Body of pancreas (tissue), 4 donors: ENCODE data around the gene NOCT. TPM values are rescaled to one million over a fixed set of nuclear protein-coding genes. Genes with fewer than 3 reads are reported as not detected.
"Not testable (repeated sequence)": the region's sequence is repeated elsewhere in the genome, so short reads cannot be mapped to it uniquely, and the experiment has no call there.

Source experiments
- ATAC-seq: fragments of 150-250 bp; one replicate; pipeline ENCODE4 v1.9.1; 2016
- DNase-seq, 4 donors: peaks; one replicate each; pipeline ENCODE4 v3.0.0-alpha.2; 2019
- H3K27ac ChIP-seq, 4 donors: fragments of 200-600 bp; sonication (generic); 1 replicate in 3 of 4; 2 replicates in 1 of 4; pipeline versions ENCODE4 v1.5.1 to v1.6.1; 2016 to 2019; ENCODE audit warnings: mild to moderate bottlenecking in 1 of 4, mixed read lengths in 1 of 4, moderate library complexity in 1 of 4
- H3K27me3 ChIP-seq, 2 donors: fragments of 200-600 bp; sonication (generic); one replicate each; pipeline ENCODE4 v1.6.0; 2016; ENCODE audit warnings: mild to moderate bottlenecking in 1 of 2
- H3K36me3 ChIP-seq, 2 donors: fragments of 200-600 bp; sonication (generic); replicated peaks in 1 of 2; 2 replicates each; pipeline ENCODE4 v1.5.1; 2016; ENCODE audit warnings: low read depth in 2 of 2; ENCODE audit not compliant: insufficient read depth in 1 of 2
- H3K4me1 ChIP-seq: fragments of 200-600 bp; sonication (generic); one replicate; pipeline ENCODE4 v1.6.0; 2016
- H3K4me3 ChIP-seq, 2 donors: fragments of 200-600 bp; sonication (generic); 1 replicate in 1 of 2; 2 replicates in 1 of 2; pipeline ENCODE4 v1.5.1; 2016 to 2019
- H3K9me3 ChIP-seq, 3 donors: fragments of 200-600 bp; sonication (generic); 1 replicate in 2 of 3; 2 replicates in 1 of 3; pipeline ENCODE4 v1.5.1; 2016
- POLR2A ChIP-seq, 3 donors: fragments of 450-650 bp; IDR thresholded peaks; one replicate each; pipeline ENCODE4 v1.6.1; 2016; ENCODE audit warnings: antibody characterized with exemption in 3 of 3, mild to moderate bottlenecking in 2 of 3
- WGBS, 2 donors: methylation state at CpG; one replicate each; pipeline ENCODE4 v1.1.5; 2017; 5-methylcytosine and 5-hydroxymethylcytosine counted together
- intact Hi-C: fragments of 100-400 bp; cut with DNase I; formaldehyde crosslinking; loops from one replicate; pipeline ENCODE4 v1.15.1; 2023
- total RNA-seq, 2 donors: library from RNA; depleted of rRNA; stranded (reverse); fragments of >200 nt; gene quantifications; one replicate each; pipeline ENCODE4 v1.1.0, GENCODE V29; 2016
- TF ChIP-seq, protein P1 (sequence below), 7 experiments: fragments of 450-650 bp in 4 of 7; fragments of 200-600 bp in 3 of 7; sonication (generic) in 3 of 7; IDR thresholded peaks; one replicate each; pipeline ENCODE4 v1.5.1; 2016 to 2019; ENCODE audit warnings: antibody characterized with exemption in 7 of 7

Gene NOCT
- total RNA-seq, 2 donors from 2014 or later, result 5.7 to 11.9 TPM

DNA sequence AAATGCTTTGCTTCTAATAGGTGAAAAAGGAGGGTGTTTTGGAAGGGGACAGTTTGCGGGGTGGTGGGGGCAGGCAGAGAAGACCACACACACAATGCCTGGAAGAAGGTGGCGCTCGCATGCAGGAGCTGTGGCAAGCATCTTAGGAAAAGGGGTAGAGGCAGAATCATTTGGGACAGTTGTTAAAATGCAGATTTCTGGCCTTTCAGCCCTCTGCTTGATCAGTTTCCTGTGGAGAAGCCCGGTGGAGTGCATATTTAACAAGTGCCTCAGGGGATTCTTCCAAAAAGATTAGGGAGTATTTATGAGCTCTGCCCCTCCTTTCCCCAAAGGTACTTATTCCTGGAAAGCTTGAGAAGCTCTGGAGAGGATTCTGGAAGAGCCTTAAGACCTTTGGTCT lies 4.8 kb downstream of the NOCT start:
- intact Hi-C loops, result no loop called here
- Histone ChIP-seq H3K27ac (peak overlapping the region in 3 of 4 donors; percentile 10 to 34 (median 28)), H3K9me3 (no peaks in the 10 kb centered on the region), H3K27me3 (no peaks in the 10 kb centered on the region), H3K4me1 (peaks cover 42% of the 10 kb centered on the region), H3K36me3 (no peaks in the 10 kb centered on the region), H3K4me3 (no peak overlapping the region)
- TF ChIP-seq POLR2A (IDR thresholded peaks at IDR 0.05), result no peak
- TF ChIP-seq, protein P1, sequence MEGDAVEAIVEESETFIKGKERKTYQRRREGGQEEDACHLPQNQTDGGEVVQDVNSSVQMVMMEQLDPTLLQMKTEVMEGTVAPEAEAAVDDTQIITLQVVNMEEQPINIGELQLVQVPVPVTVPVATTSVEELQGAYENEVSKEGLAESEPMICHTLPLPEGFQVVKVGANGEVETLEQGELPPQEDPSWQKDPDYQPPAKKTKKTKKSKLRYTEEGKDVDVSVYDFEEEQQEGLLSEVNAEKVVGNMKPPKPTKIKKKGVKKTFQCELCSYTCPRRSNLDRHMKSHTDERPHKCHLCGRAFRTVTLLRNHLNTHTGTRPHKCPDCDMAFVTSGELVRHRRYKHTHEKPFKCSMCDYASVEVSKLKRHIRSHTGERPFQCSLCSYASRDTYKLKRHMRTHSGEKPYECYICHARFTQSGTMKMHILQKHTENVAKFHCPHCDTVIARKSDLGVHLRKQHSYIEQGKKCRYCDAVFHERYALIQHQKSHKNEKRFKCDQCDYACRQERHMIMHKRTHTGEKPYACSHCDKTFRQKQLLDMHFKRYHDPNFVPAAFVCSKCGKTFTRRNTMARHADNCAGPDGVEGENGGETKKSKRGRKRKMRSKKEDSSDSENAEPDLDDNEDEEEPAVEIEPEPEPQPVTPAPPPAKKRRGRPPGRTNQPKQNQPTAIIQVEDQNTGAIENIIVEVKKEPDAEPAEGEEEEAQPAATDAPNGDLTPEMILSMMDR (IDR thresholded peaks at IDR 0.05), result no peak
- ATAC-seq, result no peak
- no peak for DNase-seq
- 57 to 68% methylated on average over 4 of the region's 4 CpGs for WGBS, 2 donors

DNA sequence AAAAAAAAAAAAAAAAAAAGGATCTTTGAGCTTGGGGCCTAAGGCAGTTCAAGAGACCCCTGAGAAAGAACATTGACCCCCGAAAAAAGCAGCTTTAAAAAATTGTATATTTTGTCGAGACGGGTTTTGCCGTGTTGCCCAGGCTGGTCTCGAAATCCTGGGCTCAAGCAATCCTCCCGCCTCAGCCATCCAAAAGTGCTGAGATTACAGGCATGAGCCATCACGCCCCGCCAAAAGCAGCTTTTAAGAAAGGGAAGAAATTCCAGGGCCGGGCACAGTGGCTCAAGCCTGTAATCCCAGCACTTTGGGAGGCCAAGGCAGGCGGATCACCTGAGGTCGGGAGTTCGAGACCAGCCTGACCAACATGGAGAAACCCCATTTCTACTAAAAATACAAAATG lies 5.5 kb downstream of the NOCT start:
- ATAC-seq, H3K9me3 ChIP-seq, DNase-seq, H3K4me3 ChIP-seq, intact Hi-C loops, H3K36me3 ChIP-seq, H3K27me3 ChIP-seq: not testable (repeated sequence)
- peaks cover 42% of the 10 kb centered on the region for H3K4me1 ChIP-seq
- peak overlapping the region in 2 of 4 donors; percentile 28 to 34 for H3K27ac ChIP-seq
- WGBS, 2 donors, result 85 to 96% methylated on average over 12 of the region's 12 CpGs

DNA sequence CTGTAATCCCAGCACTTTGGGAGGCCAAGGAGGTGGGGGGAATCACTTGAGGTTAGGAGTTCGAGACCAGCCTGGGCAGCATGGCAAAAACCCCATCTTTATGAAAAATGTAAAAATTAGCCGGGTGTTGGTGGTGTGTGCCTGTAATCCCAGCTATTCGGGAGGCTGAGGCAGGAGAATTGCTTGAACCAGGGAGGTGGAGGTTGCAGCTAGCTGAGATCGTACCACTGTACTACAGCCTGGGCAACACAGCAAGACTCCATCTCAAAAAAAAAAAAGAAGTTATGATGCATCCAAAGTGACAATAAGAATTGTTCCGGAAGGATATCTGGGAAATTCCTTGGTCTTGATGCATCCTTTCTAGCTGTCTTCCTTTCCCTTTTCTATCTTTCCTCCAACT lies 7.3 kb downstream of the NOCT start:
- no peak overlapping the region for H3K4me3 ChIP-seq
- no peaks in the 10 kb centered on the region for H3K27me3 ChIP-seq
- 92 to 95% methylated on average over 5 of the region's 5 CpGs for WGBS, 2 donors
- no peak for ATAC-seq
- no peak for DNase-seq
- H3K9me3 ChIP-seq, result no peaks in the 10 kb centered on the region
- peaks cover 45% of the 10 kb centered on the region for H3K4me1 ChIP-seq
- TF ChIP-seq POLR2A (IDR thresholded peaks at IDR 0.05), result no peak
- TF ChIP-seq, protein P1 (IDR thresholded peaks at IDR 0.05), result no peak
- intact Hi-C loops, result no loop called here
- no peak overlapping the region for H3K27ac ChIP-seq
- no peaks in the 10 kb centered on the region for H3K36me3 ChIP-seq

DNA sequence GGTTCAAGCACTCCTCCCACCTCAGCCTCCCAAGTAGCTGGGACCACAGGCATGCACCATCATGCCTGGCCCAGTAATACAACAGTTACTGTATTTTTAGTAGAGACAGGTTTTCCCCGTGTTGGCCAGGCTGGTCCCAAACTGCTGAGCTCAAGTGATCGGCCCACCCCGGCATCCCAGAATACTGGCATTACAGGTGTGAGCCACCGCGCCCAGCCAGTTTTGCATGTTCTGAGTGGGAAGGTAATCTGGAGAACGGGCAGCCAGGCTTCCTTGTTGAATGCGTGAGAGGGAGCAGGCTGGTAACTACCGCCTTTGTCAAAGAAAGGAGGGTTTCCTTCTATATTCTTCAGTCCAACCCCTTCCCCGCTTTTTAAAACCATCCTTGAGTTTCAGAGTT lies 9.1 kb downstream of the NOCT start:
- H3K27me3 ChIP-seq, result no peaks in the 10 kb centered on the region
- no peak for DNase-seq
- no peak overlapping the region for H3K4me3 ChIP-seq
- intact Hi-C loops, result no loop called here
- peaks cover 39% of the 10 kb centered on the region for H3K4me1 ChIP-seq
- no peak for ATAC-seq
- no peaks in the 10 kb centered on the region for H3K36me3 ChIP-seq
- 90 to 93% methylated on average over 7 to 9 of the region's 9 CpGs for WGBS, 2 donors
- no peaks in the 10 kb centered on the region for H3K9me3 ChIP-seq
- no peak overlapping the region for H3K27ac ChIP-seq
- TF ChIP-seq POLR2A (IDR thresholded peaks at IDR 0.05), result no peak
- TF ChIP-seq, protein P1 (IDR thresholded peaks at IDR 0.05), result no peak

DNA sequence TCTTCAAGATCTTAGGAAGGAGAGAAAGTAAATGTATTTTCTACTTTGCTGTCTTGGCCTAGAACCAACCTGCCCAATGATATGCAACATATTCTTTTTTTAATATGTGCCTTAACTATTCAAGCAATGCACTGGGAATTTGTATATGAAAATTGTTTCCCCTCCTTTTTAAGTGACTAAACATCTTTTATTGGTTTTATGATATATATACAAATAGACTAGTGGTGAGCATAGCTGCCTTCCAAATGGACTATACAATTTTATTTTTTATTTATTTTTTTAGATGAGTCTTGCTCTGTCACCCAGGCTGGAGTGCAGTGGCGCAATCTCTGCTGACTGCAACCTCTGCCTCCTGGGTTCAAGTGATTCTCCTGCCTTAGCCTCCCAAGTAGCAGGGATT lies 10.3 kb downstream of the NOCT start:
- no peak overlapping the region for H3K4me3 ChIP-seq
- no peaks in the 10 kb centered on the region for H3K27me3 ChIP-seq
- no peak overlapping the region for H3K27ac ChIP-seq
- intact Hi-C loops, result no loop called here
- no peaks in the 10 kb centered on the region for H3K36me3 ChIP-seq
- WGBS, 2 donors, result 93 to 94% methylated on average over 1 of the region's 1 CpG
- no peak for DNase-seq
- H3K4me1 ChIP-seq, result peaks cover 31% of the 10 kb centered on the region
- ATAC-seq, result no peak
- TF ChIP-seq, protein P1 (IDR thresholded peaks at IDR 0.05), result no peak
- TF ChIP-seq POLR2A (IDR thresholded peaks at IDR 0.05), result no peak
- H3K9me3 ChIP-seq, result no peaks in the 10 kb centered on the region
